SH-SY5Y (cell line): Measurements from ENCODE around the gene LMBR1.
A peak's percentile ranks its signal among the peaks of the same experiment; 100 is the strongest.

Experiments
- GATA2 ChIP-seq: IDR thresholded peaks from 2 replicates; pipeline ENCODE4 v1.6.1; 2011; ENCODE audit warnings: mild to moderate bottlenecking, low read depth, low read length
- GATA3 ChIP-seq: IDR thresholded peaks from 2 replicates; pipeline ENCODE4 v1.6.1; 2011; ENCODE audit warnings: low read depth, mild to moderate bottlenecking, low read length, moderate library complexity

DNA sequence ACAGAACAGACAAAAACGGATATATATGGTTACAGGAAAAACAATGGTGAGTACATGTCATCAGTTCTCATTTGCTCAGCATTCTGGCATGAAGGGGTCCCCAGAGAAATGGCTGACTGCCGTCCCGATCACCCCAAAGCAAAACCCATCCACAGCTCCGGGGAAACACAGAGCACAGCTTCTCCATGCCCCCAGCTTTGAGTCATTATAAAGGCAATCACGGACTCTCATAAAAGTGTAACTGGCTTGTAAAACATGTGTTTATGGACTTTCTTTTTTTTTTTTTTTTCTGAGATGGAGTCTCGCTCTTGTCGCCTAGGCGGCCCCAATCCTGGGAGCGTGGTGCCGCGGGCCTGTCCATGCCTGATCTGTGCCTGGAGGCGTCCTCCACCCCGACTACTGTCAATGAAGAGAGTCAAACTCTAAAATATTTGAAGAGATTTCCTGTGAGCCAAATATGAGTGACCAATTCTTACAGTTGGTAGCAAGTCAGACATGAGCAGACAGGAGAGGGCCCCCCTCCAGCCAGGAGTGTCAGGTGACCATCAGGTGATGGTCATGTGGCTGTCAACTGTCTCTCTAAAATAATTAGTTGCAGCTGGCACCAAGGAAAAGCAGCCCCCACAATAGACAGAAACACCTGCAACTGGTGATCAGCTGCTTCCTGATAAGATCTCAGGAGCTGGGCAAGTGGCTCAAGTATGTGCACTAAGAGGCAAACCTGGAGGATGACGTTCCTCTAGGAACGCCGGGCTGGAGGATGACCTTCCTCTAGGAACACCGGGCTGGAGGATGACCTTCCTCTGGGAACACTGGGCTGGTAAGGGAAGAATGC lies 34.8 kb upstream of the LMBR1 start:
- TF ChIP-seq GATA2, result peak; percentile 49; the same call in 1 of the 2 replicates
- no peak for TF ChIP-seq GATA3
